GM19328 (cell line): Measurements from ENCODE around the gene PHACTR1.

ENCODE experiments used
- ATAC-seq: cut with Tn5 transposase; IDR thresholded peaks from one replicate; pipeline ENCODE4 v1.9.1; 2021; ENCODE audit warnings: mild to moderate bottlenecking, moderate library complexity; ENCODE audit not compliant: unreplicated experiment

Gene PHACTR1

DNA sequence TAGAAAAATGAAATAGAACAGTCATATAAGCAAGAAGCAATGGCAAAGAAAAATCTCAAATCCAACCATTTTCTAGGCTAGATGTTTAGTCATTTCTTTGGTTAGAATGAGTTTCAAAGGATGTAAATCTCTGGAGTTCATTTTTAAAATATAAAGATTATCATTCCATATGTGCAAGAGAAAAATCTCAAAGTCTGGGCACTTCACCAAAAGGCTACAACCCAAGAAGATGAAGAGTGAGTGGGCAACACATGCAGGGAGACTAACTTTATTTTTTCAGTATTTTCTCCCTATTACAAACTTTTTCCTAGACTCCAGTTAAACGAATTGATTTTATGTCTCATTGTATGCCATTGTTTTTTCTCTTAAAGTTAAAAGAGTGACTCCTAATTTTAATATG is 83.6 kb downstream of the PHACTR1 start:
- no peak for ATAC-seq

DNA sequence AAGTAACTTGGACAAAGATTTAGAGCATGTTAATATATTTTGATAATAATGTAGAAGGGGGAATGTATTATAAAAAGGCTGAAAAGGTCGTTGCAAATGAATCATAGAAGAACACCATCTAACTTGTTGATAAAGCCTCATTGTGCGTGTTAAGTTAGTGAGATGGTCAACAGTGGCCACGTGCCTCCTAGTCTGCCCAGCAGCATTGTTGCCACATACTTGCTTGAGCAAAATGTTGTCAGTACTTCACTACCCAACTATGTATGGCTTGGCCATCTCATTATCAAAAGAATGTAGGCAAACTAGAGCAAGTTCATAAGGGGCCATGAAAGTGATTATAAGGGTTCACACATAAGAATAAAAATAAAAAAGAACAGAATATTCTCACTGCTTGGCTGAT is 84.6 kb downstream of the PHACTR1 start:
- no peak for ATAC-seq

DNA sequence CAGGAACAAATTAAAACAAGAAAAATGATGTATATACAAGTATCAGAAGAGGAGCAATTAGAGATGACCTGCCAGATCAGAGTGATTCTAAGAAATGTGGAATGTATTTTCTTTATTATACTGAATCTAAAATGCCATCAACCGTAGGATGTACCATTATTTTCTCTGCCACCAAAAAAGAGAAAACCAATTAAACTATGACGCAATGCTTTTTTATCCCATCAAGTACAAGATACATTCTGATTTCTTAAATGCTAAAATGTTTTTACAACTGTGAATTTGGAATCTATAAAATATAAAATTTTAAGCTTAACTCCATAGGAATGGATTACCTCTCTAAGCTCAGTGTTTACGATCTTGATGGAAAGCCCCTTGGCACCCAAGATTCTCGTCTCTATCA is 85.9 kb downstream of the PHACTR1 start:
- no peak for ATAC-seq

GRCh38 chr6:12803486-12803885 is 86.9 kb downstream of the PHACTR1 start:
- no peak for ATAC-seq

DNA sequence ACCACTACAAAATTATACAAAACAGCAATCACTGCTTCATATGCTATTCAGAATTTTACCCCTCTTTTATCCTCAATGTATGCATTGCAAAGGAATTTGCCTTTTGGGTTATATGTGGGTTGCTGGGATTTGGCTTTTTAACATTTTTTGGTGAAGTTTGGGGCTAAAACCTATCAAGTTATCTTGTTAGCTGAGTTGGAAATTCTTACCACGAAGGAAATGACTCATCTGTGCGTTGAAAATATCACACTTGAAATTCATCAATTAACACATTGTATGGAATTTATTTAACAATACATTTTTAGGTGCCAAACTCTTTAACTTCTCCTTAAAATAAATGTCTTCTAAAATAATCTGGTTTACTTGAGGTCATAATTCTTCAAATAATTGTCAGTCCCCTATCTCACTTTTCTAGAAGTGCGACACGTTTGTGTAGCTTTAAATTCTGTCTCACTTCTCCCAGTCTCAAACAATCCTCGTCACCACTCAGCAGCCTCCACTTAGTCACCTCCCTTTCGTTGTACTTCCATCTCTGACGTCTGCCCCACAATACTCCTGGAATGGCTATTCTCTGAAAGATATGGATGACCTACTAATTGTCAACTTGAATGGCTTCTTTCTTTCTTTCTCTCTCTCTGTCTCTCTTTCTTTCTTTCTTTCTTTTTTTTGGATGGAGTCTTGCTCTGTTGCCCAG is 88.5 kb downstream of the PHACTR1 start:
- ATAC-seq: no peak

DNA sequence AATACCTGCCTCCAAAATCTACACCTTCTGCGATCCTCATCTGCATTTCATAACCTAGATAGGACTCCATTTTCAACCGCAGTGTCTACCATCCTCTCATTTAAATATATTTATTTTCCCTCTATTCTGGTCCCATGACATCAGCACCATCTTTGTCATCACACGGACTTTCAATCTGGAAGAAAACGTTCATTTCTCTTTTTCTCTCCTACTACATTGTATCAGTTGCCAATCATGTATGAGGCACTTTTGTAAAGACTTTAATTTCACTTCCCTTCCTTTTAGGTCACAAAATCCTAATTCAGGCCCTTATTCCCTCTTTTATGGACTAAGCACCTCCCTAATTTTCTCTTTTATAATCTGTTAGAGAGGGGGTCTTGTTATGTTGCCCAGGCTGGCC is 89.6 kb downstream of the PHACTR1 start:
- no peak for ATAC-seq

DNA sequence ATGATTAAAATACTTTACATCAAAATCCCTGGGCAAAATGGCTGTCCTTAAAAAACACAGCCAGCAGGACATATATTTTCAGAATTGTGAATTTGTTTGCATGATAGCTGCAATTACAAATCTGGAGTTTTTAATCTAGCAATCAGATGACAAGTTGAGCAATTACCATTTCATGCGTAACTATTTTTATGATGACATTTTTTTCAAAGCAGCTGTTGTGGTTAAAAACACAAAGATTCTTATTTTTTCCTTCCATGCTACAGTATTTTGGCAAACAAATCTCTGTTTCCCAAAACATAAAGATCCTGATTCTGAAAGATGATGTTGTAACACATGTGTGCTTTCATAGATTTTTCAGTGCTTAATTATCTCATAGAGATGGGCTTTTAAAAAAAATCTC is 90.2 kb downstream of the PHACTR1 start:
- ATAC-seq: no peak

DNA sequence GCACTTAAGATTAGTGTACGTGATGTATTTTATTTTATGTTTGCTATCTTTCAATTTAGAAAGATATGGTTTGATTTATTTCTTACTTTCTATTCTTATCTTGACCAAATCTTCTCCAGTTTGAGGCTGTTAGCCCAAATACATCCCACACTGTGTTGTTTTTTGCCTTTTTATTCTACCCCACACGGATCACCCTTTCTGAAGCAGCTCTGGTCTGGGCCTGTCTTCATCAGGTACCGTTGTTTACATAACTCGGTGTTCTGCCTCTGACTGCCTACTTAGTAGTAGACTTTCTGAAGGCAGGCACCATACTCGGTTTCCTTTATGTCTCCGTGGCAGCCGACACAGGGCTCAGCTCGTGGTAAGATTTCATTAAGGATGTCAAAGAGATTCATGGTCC is 95.0 kb downstream of the PHACTR1 start:
- ATAC-seq: no peak

- ATAC-seq: no peak
Observed at GRCh38 chr6:12813321-12813720, 96.8 kb downstream of the PHACTR1 start.

GRCh38 chr6:12814015-12814414 is 97.4 kb downstream of the PHACTR1 start:
- no peak for ATAC-seq

- ATAC-seq: no peak
Observed at GRCh38 chr6:12815089-12815488, 98.5 kb downstream of the PHACTR1 start.

- no peak for ATAC-seq
Observed at GRCh38 chr6:12815884-12816600, 99.5 kb downstream of the PHACTR1 start.

DNA sequence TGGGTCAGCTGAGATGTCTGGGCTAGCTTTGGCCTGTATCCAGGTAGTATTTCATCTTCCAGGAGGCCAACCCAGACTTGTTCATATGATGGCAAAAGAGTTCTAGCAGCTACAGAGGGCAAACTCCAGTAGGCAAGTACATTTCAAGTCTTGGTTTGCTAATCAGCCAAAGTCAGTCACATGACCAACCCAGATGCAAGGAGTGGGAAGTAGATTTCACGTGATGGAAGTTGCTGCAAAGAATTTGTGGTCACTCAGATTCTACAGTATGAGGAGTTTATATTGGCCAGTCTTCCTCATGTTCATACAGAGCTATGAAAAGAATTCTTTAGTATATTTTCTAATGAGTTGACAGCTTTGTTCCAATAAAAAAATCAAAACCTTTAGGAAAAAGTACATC is 101.8 kb downstream of the PHACTR1 start:
- no peak for ATAC-seq

- no peak for ATAC-seq
Observed at GRCh38 chr6:12823847-12824246, 107.3 kb downstream of the PHACTR1 start.

DNA sequence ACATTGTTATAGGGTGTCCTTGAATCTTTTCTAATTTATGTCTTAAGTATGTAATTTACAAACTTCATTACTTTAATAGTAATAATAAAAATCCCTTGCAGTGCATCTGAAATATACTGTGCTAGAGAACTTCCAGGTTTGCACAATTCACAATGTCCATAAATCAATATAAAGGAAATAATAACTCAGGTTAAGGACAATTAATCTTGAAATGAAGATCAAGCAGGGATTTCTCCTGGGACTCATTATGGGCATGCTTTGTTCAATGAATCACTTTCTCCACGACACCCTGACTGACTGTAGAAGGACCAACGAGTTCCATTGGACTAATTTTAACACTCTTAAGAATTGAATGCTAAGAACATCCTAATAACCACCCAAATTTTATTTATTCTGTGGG is 110.0 kb downstream of the PHACTR1 start:
- no peak for ATAC-seq

- no peak for ATAC-seq
Observed at GRCh38 chr6:12827921-12828320, 111.4 kb downstream of the PHACTR1 start.

- ATAC-seq: no peak
Observed at GRCh38 chr6:12832226-12832735, 115.7 kb downstream of the PHACTR1 start.

- no peak for ATAC-seq
Observed at GRCh38 chr6:12836009-12836408, 119.4 kb downstream of the PHACTR1 start.

GRCh38 chr6:12841619-12842018 is 125.1 kb downstream of the PHACTR1 start:
- ATAC-seq: no peak

DNA sequence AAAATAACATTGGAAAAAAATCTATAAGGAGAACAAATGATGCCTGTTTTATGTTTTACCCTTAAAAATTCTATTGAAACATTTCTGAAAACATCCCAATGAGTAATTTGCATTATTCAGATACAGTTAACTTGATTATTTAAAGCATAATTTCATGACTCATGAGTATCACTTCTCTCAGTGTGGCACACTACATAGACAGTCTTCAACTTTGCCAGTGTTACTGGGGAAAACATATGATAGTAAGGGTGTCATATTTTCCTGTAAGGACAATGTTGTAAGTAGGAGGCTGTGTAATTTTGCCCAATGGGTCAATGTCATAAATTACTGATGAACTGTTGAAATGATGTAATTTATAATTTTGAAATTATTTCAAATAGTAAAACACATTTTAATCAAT is 125.5 kb downstream of the PHACTR1 start:
- no peak for ATAC-seq

GRCh38 chr6:12842658-12843057 is 126.1 kb downstream of the PHACTR1 start:
- no peak for ATAC-seq
